Heart right ventricle (tissue), 16 donors: Measurements from ENCODE around the gene TTYH1. TPM values are rescaled to one million over a fixed set of nuclear protein-coding genes. Genes with fewer than 3 reads are reported as not detected.

ENCODE experiments used
- ATAC-seq, 8 donors: fragments of 200-7000 bp; cut with Tn5 transposase; one replicate each; pipeline ENCODE4 v1.9.1; 2020; ENCODE audit warnings: mild to moderate bottlenecking in 8 of 8, moderate library complexity in 8 of 8, moderate number of reproducible peaks in 1 of 8
- DNase-seq, 2 donors: peaks; one replicate each; pipeline ENCODE4 v3.0.0-alpha.2; 2020
- H3K27ac ChIP-seq, 10 donors: fragments of 200-600 bp; sonication (generic) in 2 of 10; one replicate each; pipeline versions ENCODE4 v1.5.0 to v1.8.0; 2020 to 2022; ENCODE audit warnings: mild to moderate bottlenecking in 3 of 10
- H3K27me3 ChIP-seq, 7 donors: fragments of 200-600 bp; one replicate each; pipeline ENCODE4 v1.8.0; 2021 to 2022; ENCODE audit warnings: mild to moderate bottlenecking in 2 of 7
- H3K36me3 ChIP-seq, 9 donors: fragments of 200-600 bp; sonication (generic) in 1 of 9; one replicate each; pipeline versions ENCODE4 v1.5.0 to v1.8.0; 2020 to 2022; ENCODE audit warnings: mild to moderate bottlenecking in 2 of 9
- H3K4me1 ChIP-seq, 9 donors: fragments of 200-600 bp; sonication (generic) in 1 of 9; one replicate each; pipeline versions ENCODE4 v1.5.0 to v1.8.0; 2020 to 2022; ENCODE audit warnings: mild to moderate bottlenecking in 4 of 9
- H3K4me3 ChIP-seq, 10 donors: fragments of 200-600 bp; sonication (generic) in 2 of 10; one replicate each; pipeline versions ENCODE4 v1.5.0 to v1.8.0; 2020 to 2022; ENCODE audit warnings: mild to moderate bottlenecking in 7 of 10, moderate library complexity in 2 of 10
- H3K9me3 ChIP-seq, 11 donors: fragments of 200-600 bp in 10 of 11; sonication (generic) in 2 of 11; one replicate each; pipeline versions ENCODE4 v1.5.0 to v1.8.0; 2013 to 2022; ENCODE audit warnings: mild to moderate bottlenecking in 2 of 11, control low read depth in 1 of 11, moderate library complexity in 1 of 11
- CTCF ChIP-seq, 9 donors: fragments of 200-600 bp; sonication (generic) in 2 of 9; IDR thresholded peaks; one replicate each; pipeline versions ENCODE4 v1.5.0 to v1.8.0; 2021 to 2022; ENCODE audit warnings: antibody characterized with exemption in 9 of 9, mild to moderate bottlenecking in 5 of 9, moderate library complexity in 1 of 9
- WGBS, 2 donors: extraction: QIAGEN DNeasy Blood & Tissue Kit; methylation state at CpG; one replicate each; pipeline ENCODE4 v1.1.7; 2013; ENCODE audit warnings: inconsistent platforms in 1 of 2; 5-methylcytosine and 5-hydroxymethylcytosine counted together
- intact Hi-C, 10 donors: fragments of 100-400 bp; cut with DNase I; formaldehyde crosslinking; loops; one replicate each; pipeline versions ENCODE4 v1.11.1 to v1.14.2; 2022
- polyA plus RNA-seq, 2 donors: library from polyadenylated mRNA; stranded (reverse); fragments of 200-250 nt; gene quantifications; one replicate each; pipeline ENCODE4 v1.2.3, GENCODE V29; 2013
- total RNA-seq, 10 donors: library from RNA; stranded (reverse); fragmentation: NEBNext Ultra II Directional in 3 of 10; extraction: Animal tissue kit (Norgen Biotek cat#: 25700) in 3 of 10; gene quantifications; one replicate each; pipeline versions ENCODE4 v1.2.1 to v1.2.4, GENCODE V29; 2021 to 2023
- donor health status: Arrhythmogenic right ventricular cardiomyopathy.
- donor health status: ischemic (EF 13 %, LVEDD 7.1; RV severe dilation, severe dysfunction).
- donor health status: healthy with polysubstance abuse.
- donor health status: DM: no; HTN: yes; CAD: no.
- donor health status: DM: no; HTN: no; CAD: no.
- donor health status: ischemic (EF 25% LVEDD 6.9; RV normal size, moderate dysfunction).
- donor health status: ischemic (EF 25% LVEDD 5.7; RV mildly dilated, moderate dysfunction).
- donor health status: healthy.
- donor health status: DM: yes; HTN: yes; CAD: no.
- donor health status: Ischemic cardiomyopathy.
- donor health status: ischemic (EF 35%, LVEDD 5.7; RV mildly dilated, moderate dysfunction).
- donor health status: nonischemic (EF 11% LVEDD 7.7; RV severe dilation, severe dysfunction).
- donor health status: DM: yes; HTN: yes; CAD: no.
- donor health status: PGD.
- donor health status: ischemic (EF 29% LVEDD 5.4; RV normal size, mild dysfunction).
- donor health status: nonischemic (EF 23%, LVEDD 6.1; RV moderate dilation, normal function).

TTYH1 gene
- total and polyA plus RNA-seq, 12 donors: 0.37 to 4.3 (median 1.2) TPM

GRCh38 chr19:54429176-54429495, 13.9 kb downstream of the TTYH1 start:
- peaks cover 0 to 81% (median 55%) of the 10 kb centered on the region in 7 donors for H3K27me3 ChIP-seq
- no peak overlapping the region for H3K27ac ChIP-seq
- ATAC-seq (no peak), DNase-seq (no peak)
- no peak overlapping the region for H3K4me3 ChIP-seq
- 45 to 55% methylated on average over 8 of the region's 8 CpGs for whole genome bisulfite sequencing, 2 donors
- H3K36me3 ChIP-seq: no peaks in the 10 kb centered on the region
- peaks cover 0 to 25% (median 19%) of the 10 kb centered on the region in 9 donors for H3K4me1 ChIP-seq
- no peaks in the 10 kb centered on the region for H3K9me3 ChIP-seq
- intact Hi-C loops: no loop called here
- TF ChIP-seq CTCF (IDR thresholded peaks at IDR 0.05): no peak

GRCh38 chr19:54429545-54430227, 14.4 kb downstream of the TTYH1 start:
- DNase-seq: no peak
- intact Hi-C loops: no loop called here
- no peak overlapping the region for H3K4me3 ChIP-seq
- peak in 1 of 8 donors; percentile 6 for ATAC-seq
- WGBS, 2 donors: 50% methylated on average over 11 to 13 of the region's 13 CpGs
- H3K36me3 ChIP-seq: no peaks in the 10 kb centered on the region
- H3K9me3 ChIP-seq: no peaks in the 10 kb centered on the region
- H3K27me3 ChIP-seq: peaks cover 0 to 76% (median 49%) of the 10 kb centered on the region in 7 donors
- TF ChIP-seq CTCF (IDR thresholded peaks at IDR 0.05): no peak
- no peak overlapping the region for H3K27ac ChIP-seq
- H3K4me1 ChIP-seq: peaks cover 0 to 28% (median 19%) of the 10 kb centered on the region in 9 donors

- ATAC-seq (peak; percentile 62 to 85 (median 70)), DNase-seq (peak; percentile 51 to 72)
- H3K9me3 ChIP-seq: no peaks in the 10 kb centered on the region
- peaks cover 0 to 67% (median 42%) of the 10 kb centered on the region in 7 donors for H3K27me3 ChIP-seq
- peaks cover 3 to 37% (median 28%) of the 10 kb centered on the region in 9 donors for H3K4me1 ChIP-seq
- peak overlapping the region in 1 of 10 donors; percentile 32 for H3K27ac ChIP-seq
- H3K36me3 ChIP-seq: no peaks in the 10 kb centered on the region
- TF ChIP-seq CTCF (IDR thresholded peaks at IDR 0.05): peak in 7 of 9 donors; percentile 16 to 58 (median 37)
- intact Hi-C loops: no loop called here
- peak overlapping the region in 8 of 10 donors; percentile 19 to 46 (median 29) for H3K4me3 ChIP-seq
- 3 to 6% methylated on average over 42 to 43 of the region's 43 CpGs for WGBS, 2 donors
These were observed 15.3 kb downstream of the TTYH1 start for GRCh38 chr19:54430306-54431254.

- Histone ChIP-seq H3K9me3 (no peaks in the 10 kb centered on the region), H3K27ac (no peak overlapping the region), H3K4me3 (peak overlapping the region in 6 of 10 donors; percentile 1 to 46 (median 34)), H3K36me3 (no peaks in the 10 kb centered on the region), H3K27me3 (peaks cover 0 to 63% (median 34%) of the 10 kb centered on the region in 7 donors), H3K4me1 (peaks cover 8 to 45% (median 35%) of the 10 kb centered on the region in 9 donors)
- DNase-seq: no peak
- peak in 3 of 8 donors; percentile 24 to 43 (median 42) for ATAC-seq
- TF ChIP-seq CTCF (IDR thresholded peaks at IDR 0.05): peak in 1 of 9 donors; percentile 2
- intact Hi-C loops: no loop called here
- WGBS, 2 donors: 24% methylated on average over 11 of the region's 11 CpGs
These were observed 16.1 kb downstream of the TTYH1 start for GRCh38 chr19:54431255-54431838.
